HepG2 (cell line): ENCODE data around the gene SNX15. TPM values are rescaled to one million over a fixed set of nuclear protein-coding genes. Genes with fewer than 3 reads are reported as not detected.

Experiments used
- ARID4A ChIP-seq: sonication (generic); formaldehyde crosslinking; IDR thresholded peaks from 2 replicates; pipeline ENCODE4 v1.5.0; 2020; ENCODE audit warnings: mild to moderate bottlenecking, missing genetic modification reagents, borderline replicate concordance
- ARNT2 ChIP-seq: sonication (generic); formaldehyde crosslinking; IDR thresholded peaks from 2 replicates; pipeline ENCODE4 v1.8.0; 2022; ENCODE audit warnings: mild to moderate bottlenecking, low read depth, missing genetic modification reagents, moderate library complexity
- CHCHD3 ChIP-seq: sonication (generic); formaldehyde crosslinking; IDR thresholded peaks from 2 replicates; pipeline ENCODE4 v1.8.0; 2022; ENCODE audit warnings: mild to moderate bottlenecking, missing genetic modification reagents, moderate library complexity
- ETV5 ChIP-seq: IDR thresholded peaks from 2 replicates; pipeline ENCODE4 v1.6.1; 2018; ENCODE audit warnings: missing biosample characterization, missing genetic modification reagents, inconsistent platforms, borderline replicate concordance
- MXD3 ChIP-seq: IDR thresholded peaks from 2 replicates; pipeline ENCODE4 v1.6.1; 2016; ENCODE audit warnings: mild to moderate bottlenecking, missing biosample characterization, missing genetic modification reagents
- NCOR1 ChIP-seq: fragments of 200-600 bp; sonication (generic); IDR thresholded peaks from 2 replicates; pipeline ENCODE4 v1.7.0; 2017; ENCODE audit warnings: antibody characterized with exemption, low read length, borderline replicate concordance
- NFYC ChIP-seq: IDR thresholded peaks from 2 replicates; pipeline ENCODE4 v1.6.1; 2016; ENCODE audit warnings: missing genetic modification reagents, missing compliant biosample characterization
- PATZ1 ChIP-seq: sonication (generic); formaldehyde crosslinking; IDR thresholded peaks from 2 replicates; pipeline ENCODE4 v1.4.0; 2020; ENCODE audit warnings: missing genetic modification reagents
- POLR2A ChIP-seq, 2 experiments: IDR thresholded peaks; 2 replicates each; pipeline ENCODE4 v1.6.1; 2011; ENCODE audit warnings: low read depth in 2 of 2, low read length in 2 of 2, mild to moderate bottlenecking in 1 of 2, moderate library complexity in 1 of 2; ENCODE audit not compliant: insufficient read depth in 1 of 2
- ZC3H13 ChIP-seq: sonication (generic); formaldehyde crosslinking; IDR thresholded peaks from 2 replicates; pipeline ENCODE4 v1.8.1; 2023; ENCODE audit warnings: mild to moderate bottlenecking, missing genetic modification reagents, moderate library complexity
- ZNF512B ChIP-seq: sonication (generic); formaldehyde crosslinking; IDR thresholded peaks from 2 replicates; pipeline ENCODE4 v1.5.1; 2020; ENCODE audit warnings: missing genetic modification reagents, mild to moderate bottlenecking, borderline replicate concordance
- ZNF691 ChIP-seq: sonication (generic); formaldehyde crosslinking; IDR thresholded peaks from 2 replicates; pipeline ENCODE4 v1.4.0; 2020; ENCODE audit warnings: missing genetic modification reagents, low read depth, mild to moderate bottlenecking, borderline replicate concordance
- ZNF7 ChIP-seq: IDR thresholded peaks from 2 replicates; pipeline ENCODE4 v1.6.1; 2016; ENCODE audit warnings: missing biosample characterization, missing genetic modification reagents
- ZNF777 ChIP-seq: sonication (generic); formaldehyde crosslinking; IDR thresholded peaks from 2 replicates; pipeline ENCODE4 v1.4.0; 2020; ENCODE audit warnings: missing genetic modification reagents
- polyA plus RNA-seq, 8 experiments: library from polyadenylated mRNA; depleted of rRNA in 3 of 8; stranded (reverse) in 7 of 8; unstranded in 1 of 8; fragments of >200 nt; fragmentation: Illumina TruSeq in 4 of 8; extraction: Trizol in 4 of 8; gene quantifications; 2 replicates each; pipeline versions ENCODE4 v1.2.1 to v1.2.3, GENCODE V29; 2011 to 2016; ENCODE audit warnings: low read depth in 4 of 8, missing spikeins in 1 of 8, mixed read lengths in 1 of 8; ENCODE audit not compliant: insufficient read depth in 1 of 8
- total RNA-seq, 5 experiments: library from RNA; depleted of rRNA; stranded (reverse); fragments of >200 nt; fragmentation: Illumina TruSeq; extraction: Trizol; gene quantifications; 2 replicates each; pipeline ENCODE4 v1.2.3, GENCODE V29; 2016; ENCODE audit warnings: low read depth in 1 of 5

The SNX15 gene
- total and polyA plus RNA-seq, 2 of the 13 experiments (the other 11 are each of a cell fraction or from before 2014, with no cell fraction given), result 19.1 to 22.6 TPM

- TF ChIP-seq PATZ1 (CRISPR knock-in tag) (no peak), NFYC (CRISPR knock-in tag) (no peak; the same call in 1 of the 2 replicates), ETV5 (CRISPR knock-in tag) (peak; percentile 33; the same call in 1 of the 2 replicates), ARID4A (0 out of 2 replicates have a peak, but pooled peaks have one; percentile 64), ZNF777 (CRISPR knock-in tag) (no peak), ZNF512B (CRISPR knock-in tag) (no peak), ZNF691 (CRISPR knock-in tag) (no peak), POLR2A (IDR thresholded peaks at IDR 0.05; ENCODE audit: insufficient read depth in 1 of 2, low read depth in 2 of 2, low read length in 2 of 2) (no peak), NCOR1 (peak; percentile 38; the same call in 1 of the 2 replicates), MXD3 (CRISPR knock-in tag) (no peak), ARNT2 (no peak), ZC3H13 (CRISPR knock-in tag) (no peak), ZNF7 (CRISPR knock-in tag) (no peak), CHCHD3 (CRISPR knock-in tag) (no peak)
Observed at GRCh38 chr11:65019824-65020223, 7.4 kb upstream of the SNX15 start (continued).
